Activated CD8-positive, alpha-beta T cell treated with anti-CD3 and anti-CD28 coated beads for 36 hours (primary cell): Measurements from ENCODE around the gene TADA2A. TPM values are rescaled to one million over a fixed set of nuclear protein-coding genes. Genes with fewer than 3 reads are reported as not detected.

Experiments used
- ATAC-seq: fragments of 200-7000 bp; cut with Tn5 transposase; one replicate; pipeline ENCODE4 v1.10.0; 2021; ENCODE audit warnings: mild to moderate bottlenecking, moderate library complexity
- CTCF ChIA-PET: fragments of 350-600 bp; sonication (Branson Sonifier 250); formaldehyde crosslinking; loops from one replicate; lab custom pipeline; 2021; ENCODE audit warnings: antibody characterized with exemption; lab: Charles Lee
- POLR2A ChIA-PET: fragments of 350-600 bp; sonication (Branson Sonifier 250); formaldehyde crosslinking; loops from one replicate; lab custom pipeline; 2021; ENCODE audit warnings: antibody characterized with exemption; lab: Charles Lee
- DNase-seq: peaks from one replicate; pipeline ENCODE4 v3.0.0-alpha.2; 2020
- H3K27ac Mint-ChIP-seq: one replicate; pipeline ENCODE4 v1.8.0; 2021; ENCODE audit warnings: mild to moderate bottlenecking, mixed read lengths
- H3K27me3 Mint-ChIP-seq: one replicate; pipeline ENCODE4 v1.8.0; 2021; ENCODE audit warnings: mixed read lengths
- H3K36me3 Mint-ChIP-seq: one replicate; pipeline ENCODE4 v1.8.0; 2021; ENCODE audit warnings: low read depth, mixed read lengths
- H3K4me1 Mint-ChIP-seq: one replicate; pipeline ENCODE4 v1.8.0; 2021; ENCODE audit warnings: low read depth, mixed read lengths
- H3K4me3 Mint-ChIP-seq: one replicate; pipeline ENCODE4 v1.8.0; 2021; ENCODE audit warnings: mild to moderate bottlenecking, moderate library complexity, mixed read lengths
- H3K9me3 Mint-ChIP-seq: one replicate; pipeline ENCODE4 v1.8.0; 2021; ENCODE audit warnings: mixed read lengths
- CTCF ChIP-seq: fragments of 200-600 bp; IDR thresholded peaks from one replicate; pipeline ENCODE4 v1.8.0; 2022; ENCODE audit warnings: antibody characterized with exemption, mild to moderate bottlenecking
- intact Hi-C: fragments of 100-400 bp; cut with micrococcal nuclease; formaldehyde crosslinking; loops from one replicate; pipeline ENCODE4 v1.10.0; 2022
- total RNA-seq, 2 experiments: library from RNA; stranded (reverse); gene quantifications; one replicate each; pipeline ENCODE4 v1.2.3, GENCODE V29; 2021

TADA2A gene
- total RNA-seq, 2 experiments from 2014 or later: 31.5 to 36.5 TPM

- ATAC-seq (no peak), DNase-seq (no peak)
- H3K4me3 Mint-ChIP-seq: no peak overlapping the region
- ChIA-PET POLR2A (interaction anchor here (0.8 to 1.2 kb wide), 2 partner anchors 25 to 33 kb away, joined by 3 to 4 read pairs; no protein-coding TSS in a partner anchor), CTCF (interaction anchor here (1.5 to 2.2 kb wide), 3 partner anchors 12 to 27 kb away, joined by 3 to 16 read pairs (median 5); no protein-coding TSS in a partner anchor)
- no peaks in the 10 kb centered on the region for H3K9me3 Mint-ChIP-seq
- intact Hi-C loops: no loop called here
- no peaks in the 10 kb centered on the region for H3K4me1 Mint-ChIP-seq
- no peaks in the 10 kb centered on the region for H3K27me3 Mint-ChIP-seq
- H3K36me3 Mint-ChIP-seq: no peaks in the 10 kb centered on the region
- no peak for TF ChIP-seq CTCF
- H3K27ac Mint-ChIP-seq: no peak overlapping the region
Measured at GRCh38 chr17:37385474-37385990, 21.2 kb upstream of the TADA2A start.

GRCh38 chr17:37386462-37386861, 20.2 kb upstream of the TADA2A start:
- DNase-seq (no peak), ATAC-seq (no peak)
- intact Hi-C loops: no loop called here
- no peak for TF ChIP-seq CTCF
- Mint-ChIP-seq H3K27me3 (no peaks in the 10 kb centered on the region), H3K9me3 (no peaks in the 10 kb centered on the region), H3K4me3 (no peak overlapping the region), H3K36me3 (no peaks in the 10 kb centered on the region), H3K4me1 (peaks cover 4% of the 10 kb centered on the region), H3K27ac (no peak overlapping the region)
- POLR2A ChIA-PET: interaction anchor here (0.7 to 1.2 kb wide), 2 partner anchors 11 to 25 kb away, joined by 3 to 4 read pairs; no protein-coding TSS in a partner anchor
- CTCF ChIA-PET: interaction anchor here (0.6 to 2.2 kb wide), 6 partner anchors 11 to 28 kb away, joined by 3 to 16 read pairs (median 5); partner anchors contain the start of gene C17orf78

DNA sequence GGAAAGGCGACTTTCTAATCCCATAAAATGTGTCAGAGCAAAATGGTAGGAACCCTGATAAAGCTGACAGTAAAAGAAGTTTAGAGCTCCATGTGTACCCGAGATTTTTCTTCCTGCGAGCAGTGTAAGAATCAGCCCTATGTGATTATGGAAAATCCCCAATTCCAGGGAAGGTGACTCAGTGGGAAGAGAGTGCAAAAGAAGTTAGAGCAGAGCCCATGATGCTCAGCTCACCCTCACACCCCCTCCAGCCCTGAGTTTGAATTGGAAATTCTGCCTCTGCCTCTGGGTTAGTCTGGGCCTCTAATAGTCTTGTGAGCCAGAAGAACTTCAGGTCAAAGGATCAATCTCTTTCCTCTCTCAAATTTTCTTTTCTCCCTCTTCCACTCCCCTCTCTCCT, 18.4 kb upstream of the TADA2A start:
- no peak overlapping the region for H3K27ac Mint-ChIP-seq
- POLR2A ChIA-PET: no interaction called here
- H3K4me3 Mint-ChIP-seq: no peak overlapping the region
- TF ChIP-seq CTCF: no peak
- peaks cover 19% of the 10 kb centered on the region for H3K4me1 Mint-ChIP-seq
- ATAC-seq (no peak), DNase-seq (no peak)
- no peaks in the 10 kb centered on the region for H3K36me3 Mint-ChIP-seq
- H3K9me3 Mint-ChIP-seq: no peaks in the 10 kb centered on the region
- no peaks in the 10 kb centered on the region for H3K27me3 Mint-ChIP-seq
- CTCF ChIA-PET: interaction anchor here (9.1 kb wide), 1 partner anchor 14 kb away, joined by 55 read pairs; no protein-coding TSS in a partner anchor
- intact Hi-C loops: no loop called here

DNA sequence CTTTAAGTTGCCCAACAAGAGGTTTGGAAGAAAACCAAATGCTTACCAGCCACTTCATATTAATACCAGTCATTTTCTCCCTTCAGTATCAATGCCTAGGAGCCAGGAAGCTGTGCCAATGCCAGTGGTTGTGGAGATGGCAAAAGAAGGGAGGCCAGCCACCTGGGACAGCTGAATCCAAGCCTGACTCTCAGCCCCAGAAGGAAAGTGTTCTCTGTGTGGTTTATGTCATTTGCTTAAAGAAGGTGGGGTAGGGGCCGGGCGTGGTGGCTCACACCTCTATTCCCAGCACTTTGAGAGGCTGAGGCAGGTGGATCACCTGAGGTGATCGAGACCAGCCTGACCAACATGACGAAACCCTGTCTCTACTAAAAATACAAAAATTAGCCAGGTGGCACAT, 17.5 kb upstream of the TADA2A start:
- no peaks in the 10 kb centered on the region for H3K27me3 Mint-ChIP-seq
- CTCF ChIA-PET: interaction anchor here (0.9 to 9.1 kb wide), 2 partner anchors 8 to 15 kb away, joined by 3 to 55 read pairs; no protein-coding TSS in a partner anchor
- POLR2A ChIA-PET: no interaction called here
- peaks cover 21% of the 10 kb centered on the region for H3K4me1 Mint-ChIP-seq
- intact Hi-C loops: no loop called here
- ATAC-seq: no peak
- H3K4me3 Mint-ChIP-seq: no peak overlapping the region
- no peaks in the 10 kb centered on the region for H3K9me3 Mint-ChIP-seq
- no peak for DNase-seq
- H3K36me3 Mint-ChIP-seq: no peaks in the 10 kb centered on the region
- H3K27ac Mint-ChIP-seq: no peak overlapping the region
- no peak for TF ChIP-seq CTCF

DNA sequence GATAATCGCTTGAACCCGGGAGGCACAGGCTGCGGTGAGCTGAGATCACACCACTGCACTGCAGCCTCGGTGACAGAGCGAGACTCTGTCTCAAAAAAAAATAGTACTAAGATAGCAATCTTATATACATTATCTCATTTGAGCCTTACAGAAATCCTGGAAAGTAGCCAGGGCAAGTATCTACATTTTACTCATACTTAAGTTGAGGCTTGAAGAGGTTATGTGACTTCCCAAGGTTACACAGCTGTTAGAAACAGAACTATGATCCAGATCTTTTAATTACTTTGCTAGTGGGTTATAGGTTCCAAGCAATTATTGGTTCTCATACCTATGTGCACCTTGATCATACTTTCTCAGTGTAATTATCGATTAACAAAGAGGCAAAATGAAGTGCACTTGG, 15.5 kb upstream of the TADA2A start:
- Mint-ChIP-seq H3K9me3 (no peaks in the 10 kb centered on the region), H3K36me3 (no peaks in the 10 kb centered on the region), H3K4me1 (peaks cover 21% of the 10 kb centered on the region), H3K27ac (no peak overlapping the region), H3K4me3 (no peak overlapping the region), H3K27me3 (no peaks in the 10 kb centered on the region)
- intact Hi-C loops: no loop called here
- ChIA-PET POLR2A (interaction anchor here (1.4 kb wide), 1 partner anchor 32 kb away, joined by 4 read pairs; no protein-coding TSS in a partner anchor), CTCF (interaction anchor here (0.9 to 9.1 kb wide), 2 partner anchors 17 to 23 kb away, joined by 3 to 55 read pairs; no protein-coding TSS in a partner anchor)
- DNase-seq (no peak), ATAC-seq (no peak)
- no peak for TF ChIP-seq CTCF
